Activated T-cell treated with anti-CD3 and anti-CD28 coated beads, Interleukin-2, amount 50 U/mL, for 48 hours (primary cell): ENCODE data around the gene MUC4.

Experiments used
- DNase-seq, 2 experiments: peaks; one replicate each; pipeline ENCODE4 v3.0.0-alpha.2; 2020

Gene MUC4

GRCh38 chr3:195697582-195698324 is 114.0 kb downstream of the MUC4 start:
- no peak for DNase-seq
